Cardiac muscle cell (in vitro differentiated cells and primary cell): Measurements from ENCODE around the gene COL16A1. TPM values are rescaled to one million over a fixed set of nuclear protein-coding genes. Genes with fewer than 3 reads are reported as not detected.

Source experiments
- DNase-seq, 2 donors: peaks; one replicate each; pipeline versions ENCODE4 v3.0.0 to v3.0.0-alpha.2; 2010 to 2017; ENCODE audit warnings: low read depth in 1 of 2, low spot score in 1 of 2
- H3K27ac ChIP-seq: fragments of 200-600 bp; sonication (generic); 2 replicates; pipeline ENCODE4 v1.5.1; 2016
- H3K27me3 ChIP-seq: fragments of 200-600 bp; sonication (generic); 2 replicates; pipeline ENCODE4 v1.6.0; 2016; ENCODE audit warnings: control low read depth
- H3K36me3 ChIP-seq: fragments of 200-600 bp; sonication (generic); 2 replicates; pipeline ENCODE4 v1.5.1; 2016; ENCODE audit warnings: control low read depth
- H3K4me1 ChIP-seq: fragments of 200-600 bp; sonication (generic); 2 replicates; pipeline ENCODE4 v1.8.1; 2017; ENCODE audit warnings: low read depth, mild to moderate bottlenecking, mixed run types
- H3K4me3 ChIP-seq: fragments of 200-600 bp; sonication (generic); 2 replicates; pipeline ENCODE4 v1.5.1; 2016; ENCODE audit warnings: mild to moderate bottlenecking
- H3K9me3 ChIP-seq: fragments of 200-600 bp; sonication (generic); 2 replicates; pipeline ENCODE4 v1.5.1; 2017; ENCODE audit warnings: low read depth, mild to moderate bottlenecking, control low read depth
- CTCF ChIP-seq: IDR thresholded peaks from 2 replicates; pipeline ENCODE4 v1.5.1; 2012; ENCODE audit warnings: low read depth, mild to moderate bottlenecking, low read length
- polyA plus RNA-seq: library from polyadenylated mRNA; unstranded; fragments of >200 nt; fragmentation: Nextera tagmentation; extraction: Ambion mirVana; gene quantifications from 2 replicates; pipeline ENCODE4 v1.2.1, GENCODE V29; 2016
- total RNA-seq: library from RNA; depleted of rRNA; stranded (reverse); fragments of >200 nt; gene quantifications from 2 replicates; pipeline ENCODE4 v1.2.3, GENCODE V29; 2016

COL16A1 gene
- total and polyA plus RNA-seq, 2 experiments from 2014 or later, result 119 to 120 TPM

GRCh38 chr1:31667065-31667785 lies 36.6 kb downstream of the COL16A1 start:
- H3K36me3 ChIP-seq, result no peaks in the 10 kb centered on the region
- no peaks in the 10 kb centered on the region for H3K27me3 ChIP-seq
- peaks cover 17% of the 10 kb centered on the region for H3K4me1 ChIP-seq
- no peaks in the 10 kb centered on the region for H3K9me3 ChIP-seq
- no peak for DNase-seq
- H3K27ac ChIP-seq, result no peak overlapping the region
- no peak overlapping the region for H3K4me3 ChIP-seq
- no peak for TF ChIP-seq CTCF

- peak in 1 of 2 donors; percentile 26 for DNase-seq
These were observed 37.4 kb downstream of the COL16A1 start for GRCh38 chr1:31666263-31666963.

GRCh38 chr1:31665234-31665878 lies 38.5 kb downstream of the COL16A1 start:
- Histone ChIP-seq H3K27me3 (no peaks in the 10 kb centered on the region), H3K36me3 (no peaks in the 10 kb centered on the region), H3K9me3 (no peaks in the 10 kb centered on the region), H3K27ac (no peak overlapping the region), H3K4me1 (peaks cover 11% of the 10 kb centered on the region), H3K4me3 (no peak overlapping the region)
- no peak for TF ChIP-seq CTCF
- DNase-seq, result no peak

More at GRCh38 chr1:31666263-31666963, 37.4 kb downstream of the COL16A1 start:
- H3K27ac ChIP-seq, result no peak overlapping the region
- TF ChIP-seq CTCF, result no peak
- no peaks in the 10 kb centered on the region for H3K9me3 ChIP-seq
- no peaks in the 10 kb centered on the region for H3K27me3 ChIP-seq
- no peaks in the 10 kb centered on the region for H3K36me3 ChIP-seq
- H3K4me3 ChIP-seq, result no peak overlapping the region
- H3K4me1 ChIP-seq, result peaks cover 17% of the 10 kb centered on the region

GRCh38 chr1:31664528-31664927 lies 39.3 kb downstream of the COL16A1 start:
- DNase-seq, result no peak
- no peak overlapping the region for H3K4me3 ChIP-seq
- no peak for TF ChIP-seq CTCF
- no peaks in the 10 kb centered on the region for H3K9me3 ChIP-seq
- no peaks in the 10 kb centered on the region for H3K36me3 ChIP-seq
- H3K27me3 ChIP-seq, result no peaks in the 10 kb centered on the region
- H3K4me1 ChIP-seq, result peaks cover 3% of the 10 kb centered on the region
- H3K27ac ChIP-seq, result no peak overlapping the region

- no peaks in the 10 kb centered on the region for H3K9me3 ChIP-seq
- TF ChIP-seq CTCF, result peak; percentile 86
- H3K36me3 ChIP-seq, result no peaks in the 10 kb centered on the region
- peak; percentile 59 to 66 for DNase-seq
- H3K27ac ChIP-seq, result no peak overlapping the region
- H3K4me3 ChIP-seq, result no peak overlapping the region
- no peaks in the 10 kb centered on the region for H3K4me1 ChIP-seq
- H3K27me3 ChIP-seq, result no peaks in the 10 kb centered on the region
These were observed 40.0 kb downstream of the COL16A1 start for GRCh38 chr1:31663622-31664452.
